Measurements from ENCODE around the gene XYLB. TPM values are rescaled to one million over a fixed set of nuclear protein-coding genes. Genes with fewer than 3 reads are reported as not detected.
"Not testable (repeated sequence)": the region's sequence is repeated elsewhere in the genome, so short reads cannot be mapped to it uniquely, and the experiment has no call there.

XYLB gene
- total RNA-seq, 1 donor from 2014 or later: 1.9 TPM

DNA sequence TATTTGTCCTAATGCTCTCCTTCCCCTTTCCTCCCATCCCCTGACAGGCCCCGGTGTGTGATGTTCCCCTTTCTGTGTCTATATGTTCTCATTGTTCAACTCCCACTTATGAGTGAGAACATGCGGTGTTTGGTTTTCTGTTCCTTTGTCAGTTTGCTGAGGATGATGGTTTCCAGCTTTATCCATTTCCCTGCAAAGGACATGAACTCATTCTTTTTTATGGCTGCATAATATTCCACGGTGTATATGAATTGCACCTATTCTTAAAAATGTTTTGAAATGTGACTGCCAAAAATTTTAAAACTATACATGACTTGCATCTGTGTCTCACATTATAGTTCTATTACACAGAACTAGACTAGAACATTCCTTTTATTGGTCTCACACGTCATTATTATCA, 25.9 kb upstream of the XYLB start:
- not testable (repeated sequence) for DNase-seq (ENCODE audit: low read depth)

DNA sequence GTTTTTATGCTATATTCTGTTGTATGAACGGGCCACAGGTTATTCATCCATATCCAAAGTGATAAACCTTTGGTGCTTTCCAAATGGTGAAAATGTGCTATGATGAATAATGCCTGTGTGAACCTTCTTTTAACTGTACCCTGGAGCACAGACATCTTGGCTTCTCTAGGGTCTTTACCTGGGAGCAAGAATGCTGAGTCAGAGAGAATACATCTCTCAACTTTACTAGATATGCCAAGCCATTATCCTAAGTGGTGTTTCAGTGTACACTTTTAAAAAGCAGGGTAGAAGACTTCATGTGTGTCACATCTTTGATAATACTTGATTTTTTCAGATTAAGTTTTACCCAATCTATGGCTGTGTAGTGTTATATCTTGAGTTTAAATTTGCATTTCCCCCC, 23.5 kb upstream of the XYLB start:
- no peak for DNase-seq (ENCODE audit: low read depth)

DNA sequence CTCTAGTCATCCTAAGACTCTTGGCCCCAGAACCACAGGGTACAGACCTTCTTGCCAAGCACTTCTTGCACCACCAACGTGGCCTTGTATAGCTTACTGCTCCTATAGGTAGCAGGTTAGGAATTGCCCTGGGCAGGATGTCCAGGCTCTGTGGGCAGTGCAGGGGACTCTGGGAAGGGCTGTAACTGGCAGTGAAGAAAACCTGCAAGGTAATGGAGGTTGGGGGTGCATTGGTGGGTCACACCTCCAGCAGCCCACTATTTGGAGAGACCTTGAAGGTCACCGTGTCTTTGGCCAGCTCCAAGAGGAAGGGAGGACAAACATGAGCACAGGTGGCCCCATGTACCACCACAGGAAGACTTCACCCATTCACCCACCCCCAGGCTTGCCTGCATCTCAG, 21.3 kb upstream of the XYLB start:
- DNase-seq (ENCODE audit: low read depth): no peak

DNA sequence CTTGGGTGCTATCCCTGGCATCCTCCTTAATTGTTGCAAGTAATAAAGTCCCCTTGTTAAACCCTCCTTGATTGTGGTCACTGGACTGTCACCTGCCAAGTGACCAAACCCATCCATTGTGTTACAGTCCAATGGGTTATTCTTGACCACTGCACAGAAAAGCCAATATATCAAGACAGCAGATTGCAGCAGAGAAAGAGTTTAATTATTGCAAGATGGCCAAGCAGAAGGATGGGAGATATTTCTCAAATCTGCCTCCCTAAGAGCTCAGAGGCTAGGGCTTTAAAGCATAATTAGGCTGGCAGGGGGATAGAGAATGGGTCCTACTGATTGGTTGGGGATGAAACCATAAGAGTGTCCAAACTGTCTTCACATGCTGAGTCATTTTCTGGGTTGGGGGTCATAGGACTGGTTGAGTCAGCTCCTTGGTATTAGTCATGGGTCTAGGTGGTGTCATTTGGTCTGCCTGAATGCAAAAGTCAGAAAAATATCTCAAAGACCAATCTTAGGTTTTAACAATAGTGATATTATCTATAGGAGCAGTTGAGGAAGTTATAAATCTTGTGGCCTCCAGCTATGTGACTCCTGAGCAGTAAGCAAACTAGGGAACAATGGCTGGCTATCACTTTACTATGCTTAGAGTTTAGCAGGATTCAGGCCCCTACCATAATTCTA, 19.1 kb upstream of the XYLB start:
- no peak for DNase-seq (ENCODE audit: low read depth)

DNA sequence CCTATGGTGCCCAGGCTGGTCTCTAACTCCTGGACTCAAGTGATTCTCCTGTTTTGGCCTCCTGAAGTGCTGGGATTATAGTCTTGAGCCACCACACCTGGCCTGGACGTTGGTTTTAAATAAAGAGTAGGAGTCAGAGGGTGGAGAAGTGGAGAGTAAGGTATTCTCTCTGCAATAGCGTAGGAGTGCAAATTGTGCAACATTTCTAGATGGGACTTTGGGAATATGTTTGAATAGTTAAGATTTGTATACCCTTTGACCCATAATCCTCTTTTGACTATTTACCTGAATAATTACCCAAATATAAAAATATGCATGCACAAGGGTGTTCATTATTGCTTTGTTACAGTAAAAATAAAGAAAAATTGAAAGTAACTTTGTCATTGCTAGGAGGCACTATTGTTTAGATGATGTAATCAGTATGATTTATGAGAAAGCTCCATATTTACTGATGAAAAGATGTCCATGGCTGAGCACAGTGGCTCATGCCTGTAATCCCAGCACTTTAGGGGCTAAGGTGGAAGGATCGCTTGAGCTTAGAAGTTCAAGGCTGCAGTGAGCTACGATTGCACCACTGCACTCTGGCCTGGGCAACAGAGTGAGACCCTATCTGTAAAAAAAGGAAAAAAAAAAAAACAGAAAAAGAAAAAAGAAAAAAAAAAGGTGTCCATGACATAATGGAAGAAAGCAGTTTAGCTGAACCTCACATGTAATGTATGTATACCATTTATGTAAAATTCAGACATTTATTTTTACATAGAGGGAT, 15.1 kb upstream of the XYLB start:
- no peak for DNase-seq (ENCODE audit: low read depth)

DNA sequence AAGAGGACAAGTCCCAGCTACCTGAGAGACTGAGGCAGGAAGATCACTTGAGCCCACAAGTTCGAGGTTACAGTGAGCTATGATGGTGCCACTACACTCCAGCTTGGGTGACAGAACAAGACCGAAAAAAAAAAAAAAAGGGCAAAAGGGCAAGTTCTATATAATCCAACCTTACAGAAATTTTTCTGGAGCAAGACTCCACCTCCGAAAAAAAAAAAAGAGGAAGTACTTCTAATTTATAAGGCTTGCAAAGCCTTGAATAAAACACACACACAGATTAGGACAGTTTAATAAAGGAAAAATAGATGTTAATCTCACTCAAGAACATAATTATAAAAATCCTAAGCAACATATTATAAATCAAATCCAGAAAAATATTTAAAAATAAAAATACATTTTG, 14.4 kb upstream of the XYLB start:
- no peak for DNase-seq (ENCODE audit: low read depth)

DNA sequence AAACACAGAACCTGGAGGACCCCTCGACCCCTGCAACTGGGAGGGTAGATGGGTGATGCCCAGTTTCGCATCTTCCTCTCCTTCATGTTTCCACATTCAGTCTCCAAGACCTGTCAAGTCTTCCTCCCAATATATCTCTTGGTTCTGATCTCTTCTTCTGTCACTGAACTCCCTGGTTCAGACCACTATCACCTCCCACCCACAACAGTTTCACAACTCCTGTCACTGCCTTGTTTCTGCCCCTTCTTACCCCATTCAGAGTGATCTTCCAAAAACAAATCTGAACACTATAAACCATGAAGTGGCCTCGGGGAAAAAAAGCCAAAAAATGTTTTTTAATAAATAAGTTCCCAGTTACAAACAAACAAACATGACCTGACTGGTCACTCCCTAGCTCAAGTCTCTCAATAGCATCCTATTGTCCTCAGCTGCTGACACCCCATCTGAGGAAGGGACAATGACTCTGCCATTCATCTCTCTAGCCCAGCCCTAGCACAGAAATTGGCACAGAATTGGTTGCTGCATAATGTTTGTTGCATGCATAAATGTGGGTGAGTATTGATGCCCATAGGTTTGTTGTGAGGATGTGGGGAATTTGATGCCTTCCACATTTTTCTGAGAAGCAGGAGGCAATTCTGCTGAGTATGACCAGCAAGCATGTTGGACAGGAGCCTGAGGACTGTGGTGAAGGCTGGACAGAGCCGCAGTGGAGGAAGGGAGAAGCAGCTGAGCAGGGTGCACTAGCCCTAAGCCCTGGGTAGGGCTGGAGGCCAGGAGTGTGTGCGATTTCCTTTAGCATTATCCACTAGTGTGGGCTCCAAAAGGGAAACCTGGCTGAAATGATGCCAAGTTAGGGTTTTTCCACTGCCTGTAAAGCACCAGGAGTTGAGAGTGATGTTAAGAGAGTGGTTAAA, 12.2 kb upstream of the XYLB start:
- peak; percentile 88 for DNase-seq (ENCODE audit: low read depth)

DNA sequence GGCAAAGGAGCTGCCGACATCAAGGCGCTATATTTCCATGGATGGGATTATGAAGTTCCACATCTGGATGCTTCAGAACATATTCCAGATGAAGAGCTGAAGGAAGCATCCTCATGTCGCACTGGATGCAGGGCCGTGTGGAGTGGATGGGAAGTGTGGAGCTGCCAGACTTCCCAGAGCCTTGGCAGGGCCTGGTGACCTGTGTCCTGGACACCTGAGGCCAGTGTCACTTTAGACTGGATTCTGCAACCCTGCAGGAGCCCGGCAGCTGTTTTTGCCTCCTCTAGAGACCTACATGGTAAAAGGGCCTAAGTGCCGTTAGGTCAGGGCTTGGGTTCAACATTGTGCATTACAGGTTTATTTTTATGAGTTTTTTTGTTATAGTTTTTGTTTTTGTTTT, 11.3 kb upstream of the XYLB start:
- DNase-seq (ENCODE audit: low read depth): no peak

DNA sequence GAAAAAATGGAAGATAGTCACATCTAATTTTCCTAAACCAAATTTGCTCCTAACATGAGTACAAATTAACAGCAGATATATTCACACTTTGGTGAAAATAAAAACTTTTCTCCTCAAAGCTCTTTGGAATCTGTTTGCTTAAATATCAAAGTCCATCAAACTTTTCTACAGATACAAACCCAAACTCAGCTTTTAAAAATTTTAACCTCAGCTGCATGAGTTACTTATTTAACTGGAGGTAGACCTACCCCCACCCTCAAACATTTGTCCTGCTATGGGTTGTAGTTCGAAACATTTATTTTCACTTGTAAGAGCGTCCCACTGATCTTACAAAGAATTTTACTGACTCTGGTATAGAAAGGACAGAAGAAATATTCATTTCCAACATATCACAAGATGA, 8.9 kb upstream of the XYLB start:
- no peak for DNase-seq (ENCODE audit: low read depth)

DNA sequence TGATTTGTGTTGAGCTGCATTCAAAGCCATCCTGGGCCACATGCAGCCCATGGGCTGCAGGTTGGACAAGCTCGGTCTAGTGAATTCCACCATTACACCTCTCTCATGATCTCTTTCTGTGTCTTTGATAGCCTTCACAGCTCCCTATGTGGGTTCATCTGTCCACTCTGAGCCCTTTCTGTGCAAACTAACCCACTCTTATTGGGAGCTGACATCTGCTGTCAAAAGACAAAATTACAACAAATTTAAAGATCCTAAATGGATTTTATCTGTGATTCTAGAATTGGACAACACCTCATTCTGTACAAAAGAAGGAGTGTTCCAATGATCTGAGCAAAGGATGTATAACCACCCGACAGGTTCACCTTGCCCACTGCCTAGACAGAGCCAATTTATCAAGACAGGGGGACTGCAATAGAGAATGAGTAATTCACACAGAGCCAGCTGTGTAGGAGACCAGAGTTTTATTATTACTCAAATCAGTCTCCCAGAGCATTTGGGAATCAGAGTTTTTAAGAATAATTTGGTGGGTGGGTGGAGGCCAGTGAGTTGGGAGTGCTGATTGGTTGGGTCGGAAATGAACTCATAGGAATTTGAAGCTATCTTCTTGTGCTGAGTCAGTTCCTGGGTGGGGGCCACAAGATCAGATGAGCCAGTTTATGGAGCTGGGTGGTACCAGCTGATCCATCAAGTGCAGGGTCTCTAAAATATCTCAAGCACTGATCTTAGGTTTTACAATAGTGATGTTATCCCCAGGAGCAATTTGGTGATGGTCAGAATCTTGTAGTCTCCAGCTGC, 2.6 kb upstream of the XYLB start:
- no peak for DNase-seq (ENCODE audit: low read depth)

DNA sequence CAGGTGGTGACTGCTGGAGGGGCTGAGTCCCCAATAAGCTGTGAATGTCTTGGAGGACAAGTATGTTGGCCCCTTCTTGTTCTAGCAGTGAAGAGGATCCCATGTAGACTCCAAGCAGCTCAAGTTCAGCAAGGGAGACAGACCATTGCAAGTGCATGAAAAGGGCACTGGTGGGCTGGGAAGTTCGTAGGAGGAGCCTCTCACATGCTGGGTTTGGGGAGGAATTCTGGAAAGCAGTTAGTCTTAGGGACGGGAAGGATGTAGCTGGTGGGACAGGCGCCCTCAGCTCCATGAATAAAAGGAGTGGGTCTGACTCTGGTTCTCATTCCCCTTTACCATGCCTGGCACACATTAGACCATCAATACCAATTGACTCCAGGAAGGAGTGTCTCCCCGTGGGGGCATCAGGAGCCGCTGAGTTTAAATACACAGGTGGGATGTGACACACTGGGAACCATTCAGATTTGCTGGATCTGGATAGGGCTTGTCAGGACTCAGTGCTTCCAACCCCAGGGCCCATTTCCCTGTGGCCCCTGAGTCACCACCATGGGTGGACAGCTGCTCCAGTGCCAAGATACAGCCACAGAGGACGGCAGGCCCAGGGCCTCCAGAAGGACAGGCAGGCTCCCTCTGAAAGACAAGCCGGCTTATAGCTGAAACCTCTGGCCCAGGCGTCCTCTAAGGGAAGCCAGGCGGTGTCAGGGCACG, 552 bp upstream of the XYLB start:
- DNase-seq (ENCODE audit: low read depth): no peak

DNA sequence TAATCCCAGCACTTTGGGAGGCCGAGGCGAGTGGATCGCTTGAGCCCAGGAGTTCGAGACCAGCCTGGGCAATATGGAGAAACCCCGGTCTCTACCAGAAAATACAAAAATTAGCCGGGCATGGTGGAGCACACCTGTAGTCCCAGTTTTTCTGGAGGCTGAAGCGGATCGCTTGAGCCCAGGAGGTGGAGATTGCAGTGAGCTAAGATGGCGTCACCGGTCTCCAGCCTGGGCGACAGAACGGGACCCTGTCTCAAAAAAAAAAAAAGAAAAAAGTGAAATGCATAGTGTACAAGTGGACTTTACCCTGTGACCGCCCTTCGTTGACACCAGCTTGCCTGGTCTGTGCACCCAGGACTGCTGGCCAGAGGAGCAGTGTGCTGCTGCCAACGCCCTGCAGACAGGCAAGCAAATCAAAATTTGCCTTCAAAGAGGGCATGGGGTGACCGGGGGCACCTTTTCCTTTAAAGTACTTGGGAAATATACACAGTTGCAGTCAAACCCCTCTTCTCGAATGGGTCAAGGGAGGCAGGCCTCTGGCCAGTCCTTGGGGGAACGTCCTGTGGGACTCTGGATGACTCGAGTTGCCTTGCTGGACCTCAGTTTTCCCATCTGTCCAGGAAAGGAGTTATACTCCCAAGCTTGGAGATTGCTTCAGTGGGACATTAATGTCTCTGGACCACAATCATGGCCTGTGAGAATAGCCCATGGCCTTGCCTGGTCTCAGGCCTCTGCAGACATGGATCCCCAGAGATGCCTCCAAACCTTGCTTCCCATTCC, 1.0 kb downstream of the XYLB start:
- DNase-seq (ENCODE audit: low read depth): no peak

DNA sequence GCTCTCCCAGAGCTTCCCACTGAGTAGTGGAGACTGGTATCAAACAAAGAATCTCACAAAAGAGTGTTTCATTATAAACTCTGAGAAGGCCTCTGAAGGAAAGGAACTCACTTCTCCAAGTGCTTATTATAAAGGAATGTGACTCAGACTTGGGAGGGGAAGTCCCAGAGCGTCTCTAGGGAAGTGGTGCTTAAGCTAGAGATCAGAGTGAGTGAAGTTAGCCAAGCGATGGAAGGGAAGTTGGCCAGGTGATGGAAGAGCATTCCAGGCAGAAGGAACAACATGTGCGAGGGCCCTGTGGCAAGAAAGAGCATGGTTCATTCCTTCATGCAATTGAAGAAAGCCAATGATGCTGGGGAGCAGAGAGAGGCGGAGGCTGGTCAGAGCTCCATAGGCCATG, 2.3 kb downstream of the XYLB start:
- DNase-seq (ENCODE audit: low read depth): no peak

DNA sequence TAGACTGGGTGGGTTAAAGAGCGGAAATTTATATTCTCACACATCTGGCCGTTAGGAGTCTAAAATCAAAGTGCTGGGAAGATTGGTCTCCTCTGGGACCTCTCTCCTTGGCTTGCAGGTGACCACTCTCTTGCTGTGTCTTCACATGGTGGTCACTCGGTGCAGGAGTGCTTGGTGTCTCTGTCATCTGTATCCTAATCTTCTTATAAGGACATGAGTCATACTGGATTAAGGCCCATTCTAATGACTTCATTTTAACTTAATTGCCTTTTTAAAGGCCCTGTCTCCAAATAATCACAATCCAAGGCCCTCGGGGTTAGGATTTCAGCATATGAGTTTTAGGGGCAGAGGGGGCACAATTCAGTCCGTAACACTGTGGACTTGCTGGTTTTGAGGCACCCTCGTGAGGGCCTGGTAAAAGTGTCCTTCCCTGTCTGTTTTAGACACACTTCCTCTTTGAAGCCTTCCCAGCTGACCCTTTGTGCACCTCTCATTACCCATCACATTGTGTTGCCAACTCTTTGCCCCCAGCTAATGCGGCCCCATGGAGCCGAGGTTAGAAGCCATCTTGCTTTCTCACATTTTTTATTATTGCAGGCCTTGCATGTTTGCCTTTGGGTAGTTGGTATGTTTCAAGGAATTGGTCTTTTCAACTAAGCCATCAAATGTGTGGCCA, 3.2 kb downstream of the XYLB start:
- DNase-seq (ENCODE audit: low read depth): no peak

DNA sequence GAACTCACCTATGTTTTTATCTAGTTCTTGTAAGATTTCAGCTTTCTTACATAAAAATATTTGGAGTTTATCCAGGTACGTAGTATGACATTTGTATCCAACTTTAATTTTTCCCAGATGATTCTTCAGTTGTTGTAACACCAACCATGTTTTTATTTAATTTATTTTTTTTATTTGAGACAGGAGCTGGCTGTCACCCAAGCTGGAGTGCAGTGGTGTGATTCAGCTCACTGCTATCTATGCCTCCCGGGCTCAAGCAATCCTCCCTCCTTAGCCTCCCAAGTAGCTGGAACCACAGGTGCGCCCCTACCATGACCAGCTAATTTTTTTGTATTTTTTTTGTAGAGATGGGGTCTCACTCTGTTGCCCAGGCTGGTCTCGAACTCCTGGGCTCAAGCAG, 6.6 kb downstream of the XYLB start:
- no peak for DNase-seq (ENCODE audit: low read depth)

DNA sequence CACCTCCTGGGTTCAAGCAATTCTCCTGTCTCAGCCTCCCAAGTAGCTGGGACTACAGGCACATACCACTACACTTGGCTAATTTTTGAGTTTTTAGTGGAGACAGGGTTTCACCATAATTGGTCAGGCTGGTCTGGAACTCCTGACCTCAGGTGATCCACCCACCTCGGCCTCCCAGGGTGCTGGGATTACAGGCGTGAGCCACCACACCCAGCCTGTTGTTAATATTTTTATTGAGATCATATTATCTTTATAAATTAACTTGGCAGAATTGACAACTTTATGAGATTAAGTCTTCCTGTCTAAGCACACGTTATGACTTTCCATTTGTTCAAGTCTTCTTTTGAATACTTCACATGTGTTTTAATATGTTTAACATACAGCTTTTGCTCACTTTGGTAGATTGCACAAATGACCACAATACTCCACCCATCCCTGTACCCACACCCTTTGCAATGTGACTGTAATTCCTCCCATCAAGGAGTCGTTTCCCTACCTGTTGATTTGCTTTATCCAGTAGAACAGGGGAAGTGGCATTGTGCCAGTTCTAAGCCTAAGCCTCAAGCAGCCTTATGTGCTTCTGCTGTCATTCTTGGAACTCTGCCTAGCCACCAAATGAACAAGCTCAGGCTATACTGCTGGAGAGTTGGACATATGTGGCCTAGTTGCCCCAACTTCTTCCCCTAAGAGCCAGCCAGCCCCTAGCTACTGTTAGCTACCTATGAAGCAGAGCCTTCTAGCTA, 8.2 kb downstream of the XYLB start:
- peak; percentile 43 for DNase-seq (ENCODE audit: low read depth)

DNA sequence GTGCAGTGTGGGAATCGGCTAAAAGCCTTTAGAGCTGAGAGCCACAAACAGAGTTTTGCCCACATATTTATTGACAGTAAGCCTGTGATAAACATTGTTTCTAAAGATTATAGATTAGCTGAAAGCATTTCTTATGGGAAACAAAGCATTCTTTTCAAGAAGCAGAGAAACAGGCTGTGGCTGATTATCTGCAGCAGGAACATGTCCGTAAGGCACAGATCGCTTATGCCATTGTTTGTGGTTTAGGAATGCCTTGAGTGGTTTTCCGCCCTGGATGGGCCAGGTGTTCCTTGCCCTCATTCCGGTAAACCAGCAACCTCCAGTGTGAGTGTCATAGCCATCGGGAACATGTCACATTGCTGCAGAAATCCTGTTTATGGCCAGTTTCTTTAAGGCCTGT, 12.5 kb downstream of the XYLB start:
- DNase-seq (ENCODE audit: low read depth): no peak

DNA sequence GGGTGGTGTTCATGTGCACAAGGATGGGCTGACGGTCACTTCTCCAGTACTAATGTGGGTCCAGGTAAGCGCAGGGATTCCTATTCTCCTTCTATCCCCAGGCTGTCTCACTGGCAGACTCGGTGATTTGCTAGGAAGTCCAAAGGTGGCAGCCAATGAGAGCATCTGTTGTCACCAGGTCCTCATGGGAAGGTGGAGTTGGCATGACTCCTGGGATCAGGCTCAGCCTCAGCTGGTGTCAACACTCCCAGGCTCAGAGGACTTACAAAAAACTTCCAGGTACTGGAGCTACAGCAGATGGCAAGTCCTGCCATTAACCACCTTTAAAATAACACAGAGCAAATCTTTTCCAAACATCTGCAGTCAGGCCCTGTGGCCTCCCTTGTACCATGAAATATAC, 13.8 kb downstream of the XYLB start:
- DNase-seq (ENCODE audit: low read depth): no peak
